Stimulated activated CD4-positive, alpha-beta T cell treated with anti-CD3 and anti-CD28 coated beads, Interleukin-12 subunit alpha, Interleukin-12 subunit beta, amount 100 ng/mL, for 4 hours (primary cell): ENCODE measurements around the gene VGLL4.
"Not testable (repeated sequence)": the region's sequence is repeated elsewhere in the genome, so short reads cannot be mapped to it uniquely, and the experiment has no call there.

Experiments used
- DNase-seq: peaks from one replicate; pipeline ENCODE4 v3.0.0-alpha.2; 2020

VGLL4 gene

DNA sequence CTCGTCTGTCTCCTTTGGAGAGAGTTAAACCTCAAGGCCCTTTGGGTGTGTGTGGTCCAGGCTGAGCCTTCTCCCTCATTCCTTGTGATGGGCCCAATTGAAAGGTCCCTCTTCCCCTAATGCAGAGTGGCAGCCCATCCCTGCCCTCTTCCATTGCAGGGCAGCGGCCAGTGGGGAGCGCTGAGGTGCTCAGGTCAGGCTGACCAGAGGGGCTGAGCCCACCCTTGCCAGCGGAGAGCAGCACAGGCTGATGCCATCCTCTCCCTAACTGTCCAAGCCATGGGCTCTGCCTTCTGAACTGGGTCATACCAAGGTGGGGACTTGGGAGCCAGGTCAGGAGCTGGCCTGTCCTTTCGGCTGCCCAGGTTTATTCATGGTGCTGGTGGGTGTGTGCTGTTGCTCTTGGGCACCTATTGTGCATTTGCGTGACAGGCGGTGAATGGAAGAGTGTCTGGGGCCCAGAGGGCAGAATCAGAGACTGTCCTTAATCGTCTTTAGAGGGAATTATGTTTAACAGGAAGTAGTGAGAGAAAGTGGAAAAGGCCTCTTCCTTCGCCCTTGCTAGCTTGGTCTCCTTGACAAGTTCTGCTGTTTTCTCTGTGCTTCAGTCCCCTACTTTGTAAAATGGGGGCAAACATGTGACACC is 96.9 kb downstream of the VGLL4 start:
- no peak for DNase-seq

DNA sequence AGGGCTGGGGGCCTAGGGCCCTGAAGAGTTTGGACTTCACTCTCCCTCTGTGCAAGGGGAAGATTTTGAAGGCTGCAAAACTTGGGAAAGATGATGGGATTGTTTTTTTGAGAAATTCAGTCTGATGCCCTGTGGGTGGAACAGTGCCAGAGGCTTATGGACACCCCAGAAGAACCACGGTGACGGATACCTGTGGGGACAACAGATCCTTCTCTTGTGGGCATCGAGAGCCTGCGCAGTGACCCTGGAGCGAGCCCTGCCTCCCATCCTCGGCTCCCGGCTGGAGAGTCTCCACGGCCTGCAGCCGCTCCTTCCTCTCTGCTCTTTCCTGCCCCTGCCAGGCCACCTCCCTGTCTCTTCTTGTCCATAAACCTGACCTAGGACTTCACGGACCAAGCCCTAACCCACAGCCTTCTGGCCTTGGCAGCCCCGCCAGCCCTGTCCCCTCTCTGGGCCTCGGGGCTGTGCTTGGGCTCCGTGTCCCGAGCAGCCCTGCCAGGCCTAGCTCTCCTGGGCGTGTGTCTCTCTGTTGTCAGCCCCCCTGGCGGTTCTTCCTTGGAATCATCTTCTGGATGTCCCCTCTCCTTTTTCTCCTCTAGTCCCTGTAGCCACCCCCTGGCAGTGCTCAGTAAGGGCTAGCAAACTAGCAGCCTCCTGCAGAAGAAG is 98.4 kb downstream of the VGLL4 start:
- no peak for DNase-seq

DNA sequence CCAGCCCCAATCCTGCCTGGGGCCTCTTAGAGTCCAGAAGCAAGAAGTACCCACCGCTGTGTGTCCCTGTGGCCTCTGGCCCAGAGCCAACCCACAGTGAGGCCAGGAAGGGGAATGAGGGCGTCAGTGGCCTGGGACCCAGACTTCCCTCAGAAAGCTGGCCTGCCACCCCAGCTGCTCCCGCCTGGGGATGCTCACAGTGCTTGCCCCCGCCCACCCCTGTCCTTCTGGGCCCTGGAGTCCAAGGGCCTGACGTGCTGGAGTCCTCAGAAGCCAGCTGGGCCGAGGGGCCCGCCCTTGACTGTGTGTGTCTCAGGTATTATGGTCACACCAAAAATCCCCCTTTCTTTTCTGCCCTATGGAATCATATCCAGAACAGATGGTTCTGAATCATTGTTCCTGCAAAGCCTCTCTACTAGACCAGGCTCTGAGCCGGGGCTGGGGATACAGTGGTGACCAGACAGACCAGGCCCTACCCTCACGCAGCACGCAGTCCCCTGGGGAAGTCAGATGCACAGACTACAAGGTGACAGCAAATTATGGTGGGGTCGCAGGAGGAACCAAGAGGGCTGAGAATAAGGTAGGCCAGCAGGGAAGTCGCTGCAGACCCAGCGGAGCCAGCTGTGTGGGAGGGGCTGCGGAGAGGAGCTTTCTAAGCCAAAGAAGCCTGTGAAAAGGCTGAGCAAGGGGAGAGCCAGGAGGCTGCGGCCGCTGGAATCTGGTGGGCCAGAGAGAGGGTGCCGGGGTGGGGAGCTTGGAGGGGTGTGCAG is 99.1 kb downstream of the VGLL4 start:
- DNase-seq, result no peak

DNA sequence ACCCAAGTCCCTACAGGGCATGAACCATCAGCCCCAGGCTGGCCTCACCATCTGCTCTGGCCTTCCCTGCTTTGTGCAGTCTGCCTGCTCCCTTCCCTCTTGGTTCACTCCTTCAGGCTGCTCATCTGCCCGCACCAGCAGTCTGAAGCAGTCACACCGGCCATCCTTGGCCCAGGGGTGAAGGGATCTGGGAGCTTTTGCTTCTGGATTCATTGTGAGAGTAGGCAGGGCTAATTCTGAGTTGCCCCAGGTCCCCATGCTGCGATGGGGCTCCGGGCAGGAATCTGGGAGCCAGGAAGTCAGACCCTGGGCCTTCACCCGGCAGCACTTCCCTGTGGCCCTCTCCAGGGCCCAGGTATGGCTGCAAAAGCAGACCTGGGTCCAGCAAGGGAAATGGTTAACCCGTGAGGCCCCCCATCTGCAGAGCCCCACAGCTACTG is 99.7 kb downstream of the VGLL4 start:
- no peak for DNase-seq

DNA sequence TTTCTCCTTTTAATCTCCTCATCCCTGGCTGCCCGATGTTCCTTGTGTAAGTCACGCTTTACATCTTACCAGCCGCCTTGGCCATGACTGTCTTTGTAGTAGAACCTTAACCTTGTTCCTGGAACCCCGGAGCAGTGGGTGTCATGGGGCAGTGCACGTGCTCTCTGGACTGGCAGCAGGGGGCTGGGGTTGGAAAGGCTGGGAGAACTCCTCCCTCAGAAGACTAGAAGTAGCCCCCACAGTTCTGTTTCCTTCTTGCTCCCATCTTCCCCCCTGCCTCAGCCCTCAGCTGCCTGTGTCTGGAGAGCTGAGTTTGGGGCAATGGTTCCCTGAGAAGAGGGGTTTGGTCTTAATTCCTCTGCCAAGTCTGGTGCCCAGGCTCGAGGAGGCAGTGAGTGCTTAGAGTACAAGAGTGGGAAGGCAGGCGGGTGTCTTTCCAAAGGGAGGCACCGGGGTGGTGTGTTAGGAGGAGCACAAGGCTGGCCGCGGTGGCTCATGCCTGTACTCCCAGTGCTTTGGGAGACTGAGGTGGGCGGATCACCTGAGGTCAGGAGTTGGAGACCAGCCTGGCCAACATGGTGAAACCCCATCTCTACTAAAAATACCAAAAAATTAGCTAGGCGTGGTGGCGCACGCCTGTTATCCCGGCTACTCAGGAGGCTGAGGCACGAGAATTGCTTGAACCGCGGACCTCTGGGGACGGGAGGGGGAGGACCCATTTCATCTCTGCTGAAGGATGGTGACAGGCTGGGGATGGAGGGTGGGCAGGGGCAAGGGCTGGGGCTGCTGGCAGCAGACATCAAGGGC is 100.4 kb downstream of the VGLL4 start:
- no peak for DNase-seq

DNA sequence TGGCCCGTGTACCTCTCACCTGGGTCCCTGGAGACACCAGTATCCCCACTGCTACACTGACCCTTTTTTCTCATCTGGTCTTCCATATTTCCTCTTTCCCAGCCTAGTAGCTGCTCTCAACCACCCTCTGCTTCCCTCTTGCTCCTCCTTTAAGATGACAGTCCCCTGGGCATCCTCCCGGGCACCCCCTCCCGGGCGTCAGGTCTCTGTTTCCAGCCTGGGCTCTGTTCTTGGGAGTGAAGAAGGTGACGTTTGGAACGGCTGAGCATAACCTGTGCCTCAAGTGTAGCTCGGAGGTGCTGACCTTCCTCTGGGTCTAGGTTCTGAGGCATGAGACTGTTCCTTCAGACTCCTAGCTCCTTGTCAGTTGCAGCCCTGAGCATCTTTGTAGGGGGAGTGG is 101.2 kb downstream of the VGLL4 start:
- DNase-seq, result no peak

DNA sequence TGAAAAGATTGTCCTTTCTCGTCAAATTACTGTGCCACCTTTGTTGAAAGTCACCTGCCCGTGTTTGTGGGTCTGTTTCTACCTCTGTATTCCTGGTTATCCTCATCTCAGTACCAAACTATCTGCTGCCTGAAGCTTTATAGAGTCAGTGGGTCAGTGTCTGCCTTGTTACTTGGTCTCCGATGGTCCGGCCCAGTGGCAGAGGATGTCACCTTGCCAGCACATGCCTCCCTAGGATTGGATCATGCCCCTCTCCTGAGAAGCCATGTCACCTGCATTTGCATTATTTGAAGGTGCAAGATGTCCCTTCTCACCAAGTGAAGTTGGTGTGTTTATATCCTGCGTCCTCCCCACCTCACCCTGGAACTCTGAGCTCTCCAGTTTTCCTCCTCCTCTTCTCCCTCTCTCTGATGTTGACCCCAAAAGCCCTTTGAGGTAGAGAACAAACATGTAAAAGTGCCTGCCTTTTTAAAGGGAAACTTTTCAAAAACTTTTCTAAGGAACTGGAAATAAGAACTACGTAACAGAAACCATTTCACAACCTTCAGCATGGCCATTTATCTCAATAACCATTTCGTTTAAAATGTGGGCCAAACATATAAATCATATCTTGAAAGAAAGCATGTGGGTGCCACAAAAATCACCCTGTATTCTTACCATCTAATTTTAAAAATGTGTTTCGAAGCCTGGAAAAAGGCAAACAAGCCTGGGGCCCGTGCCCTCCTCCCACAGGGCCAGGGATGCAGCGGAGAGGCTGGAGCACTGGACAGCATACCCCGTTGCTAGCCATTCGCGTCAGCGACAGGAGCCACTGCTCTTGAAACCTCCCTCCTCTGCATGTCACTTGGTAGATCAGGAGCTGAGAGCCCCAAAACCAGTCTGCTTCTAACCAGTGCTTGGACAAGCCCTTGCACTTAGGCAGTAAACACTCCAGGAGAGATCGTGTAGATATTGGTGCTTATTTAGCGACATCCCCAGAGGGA is 102.1 kb downstream of the VGLL4 start:
- no peak for DNase-seq

DNA sequence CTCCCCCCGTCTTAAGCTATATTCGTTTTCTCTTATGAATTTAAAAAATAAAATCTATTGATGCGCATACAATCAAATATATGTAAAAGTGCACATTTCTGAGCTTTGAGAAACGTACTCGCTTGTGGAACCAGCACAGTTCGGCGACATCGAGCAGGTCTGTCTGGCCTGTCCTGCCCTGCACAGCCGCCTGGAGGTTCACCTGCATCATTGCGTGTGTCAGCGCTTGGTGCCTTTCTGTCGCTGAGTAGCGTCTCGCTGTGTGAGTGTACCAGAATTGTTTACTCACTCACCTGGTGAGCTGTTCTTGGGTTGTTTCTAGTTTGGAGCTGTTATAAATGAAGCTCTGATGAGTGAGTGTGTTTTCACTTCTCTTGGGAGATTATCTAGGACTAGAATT is 104.0 kb downstream of the VGLL4 start:
- no peak for DNase-seq

DNA sequence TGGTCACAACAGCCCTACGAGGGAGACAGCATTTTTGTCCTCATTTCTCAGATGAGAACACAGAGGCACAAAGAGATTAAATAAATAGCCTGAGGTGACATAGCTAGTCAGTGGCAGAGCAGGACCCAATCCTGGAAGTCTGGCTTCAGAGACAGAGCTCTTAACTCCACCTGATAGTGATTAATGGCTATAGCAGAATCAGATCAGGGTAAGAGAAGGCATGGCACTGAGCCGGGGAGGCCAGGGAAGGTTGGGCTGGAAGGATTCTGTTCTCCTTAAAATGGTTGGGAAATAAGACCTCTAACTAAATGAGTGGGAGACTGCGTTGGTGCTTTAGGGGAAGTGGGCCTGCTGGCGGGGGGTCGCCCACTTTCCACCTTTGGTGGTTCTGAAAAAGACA is 104.5 kb downstream of the VGLL4 start:
- no peak for DNase-seq

DNA sequence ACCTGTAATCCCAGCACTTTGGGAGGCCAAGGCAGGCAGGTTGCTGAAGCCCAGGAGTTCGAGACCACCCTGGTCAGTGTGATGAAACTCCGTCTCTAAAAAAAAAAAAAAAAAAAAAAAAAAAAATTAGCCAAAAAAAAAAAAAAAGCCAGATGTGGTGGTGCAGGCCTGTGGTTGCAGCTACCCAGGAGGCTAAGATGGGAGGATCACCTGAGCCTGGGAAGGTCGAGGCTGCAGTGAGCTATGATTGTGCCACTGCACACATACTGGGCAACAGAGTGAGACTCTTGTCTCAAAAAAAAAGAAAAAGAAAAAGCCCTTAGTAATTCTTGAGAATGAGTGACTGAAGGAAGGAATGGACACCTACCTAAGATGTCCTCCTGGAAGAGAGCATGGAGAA is 105.1 kb downstream of the VGLL4 start:
- no peak for DNase-seq

DNA sequence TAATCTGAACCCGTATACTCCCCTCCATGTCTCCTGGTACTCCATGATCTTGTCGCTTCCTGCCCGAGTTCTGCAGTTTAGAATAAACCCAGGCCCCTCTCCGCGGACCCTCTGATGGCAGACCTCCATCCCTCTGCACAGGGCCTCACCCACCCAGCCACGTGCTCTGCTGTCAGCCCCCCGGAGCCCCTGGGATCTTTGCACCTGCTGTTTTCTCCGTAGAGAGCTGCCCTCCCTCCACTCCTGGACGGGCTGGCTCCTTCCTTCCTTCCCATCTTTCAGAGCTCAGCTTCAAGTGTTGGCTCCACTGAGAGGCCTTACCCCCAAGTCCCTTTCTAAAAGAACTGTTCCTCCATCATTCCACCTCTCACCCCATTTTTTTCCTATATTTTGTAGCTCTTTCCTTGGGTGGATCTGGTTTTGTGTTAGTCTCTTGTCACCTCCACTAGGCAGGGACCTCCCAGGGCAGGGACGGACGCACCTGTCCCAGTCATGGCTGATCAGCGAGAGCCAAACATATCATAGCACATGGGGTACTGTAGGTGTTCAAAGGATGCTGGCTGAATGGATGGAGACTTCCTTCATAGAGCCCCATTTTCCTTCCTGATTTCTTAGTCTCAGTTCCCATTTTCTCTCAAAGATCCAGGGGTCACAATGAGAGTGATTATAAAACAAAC is 106.6 kb downstream of the VGLL4 start:
- no peak for DNase-seq

DNA sequence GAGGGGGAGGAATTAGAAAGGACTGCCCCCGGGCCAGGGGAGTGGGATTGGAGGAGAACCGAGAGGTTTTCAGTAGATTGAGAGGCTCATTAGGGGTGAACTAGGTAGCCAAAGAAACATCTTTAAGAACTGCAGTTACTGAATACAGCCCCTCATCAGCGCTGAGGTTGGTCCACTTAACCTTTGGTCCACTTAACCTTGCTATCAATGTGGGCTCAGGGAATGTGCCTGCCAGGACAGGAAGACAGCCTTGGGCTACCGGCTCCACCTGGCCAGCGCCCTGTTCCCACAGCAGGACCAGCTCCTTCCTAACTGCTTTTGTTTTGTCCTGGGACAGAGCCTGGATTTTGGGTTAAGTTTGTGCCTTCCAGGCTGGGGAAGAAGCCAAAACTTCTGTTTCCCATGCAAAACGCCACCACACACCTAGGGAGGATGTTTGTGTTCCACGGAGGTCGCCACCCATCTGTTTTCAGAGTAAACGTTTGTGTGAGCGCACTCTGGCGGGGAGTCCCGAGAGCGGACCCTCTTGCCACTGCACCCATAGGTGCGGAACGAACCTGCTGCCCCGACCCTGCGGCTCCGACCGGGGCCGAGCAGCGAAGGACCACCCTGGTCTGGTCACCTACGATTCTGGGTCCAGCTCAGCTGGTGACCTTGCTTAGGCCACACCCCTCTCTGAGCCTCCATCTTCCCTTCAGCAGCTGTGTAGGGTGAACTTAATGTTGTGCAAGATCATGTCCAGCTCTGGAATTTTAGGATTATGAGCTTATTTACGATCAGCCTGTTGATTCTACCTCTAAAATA is 107.4 kb downstream of the VGLL4 start:
- DNase-seq, result no peak

DNA sequence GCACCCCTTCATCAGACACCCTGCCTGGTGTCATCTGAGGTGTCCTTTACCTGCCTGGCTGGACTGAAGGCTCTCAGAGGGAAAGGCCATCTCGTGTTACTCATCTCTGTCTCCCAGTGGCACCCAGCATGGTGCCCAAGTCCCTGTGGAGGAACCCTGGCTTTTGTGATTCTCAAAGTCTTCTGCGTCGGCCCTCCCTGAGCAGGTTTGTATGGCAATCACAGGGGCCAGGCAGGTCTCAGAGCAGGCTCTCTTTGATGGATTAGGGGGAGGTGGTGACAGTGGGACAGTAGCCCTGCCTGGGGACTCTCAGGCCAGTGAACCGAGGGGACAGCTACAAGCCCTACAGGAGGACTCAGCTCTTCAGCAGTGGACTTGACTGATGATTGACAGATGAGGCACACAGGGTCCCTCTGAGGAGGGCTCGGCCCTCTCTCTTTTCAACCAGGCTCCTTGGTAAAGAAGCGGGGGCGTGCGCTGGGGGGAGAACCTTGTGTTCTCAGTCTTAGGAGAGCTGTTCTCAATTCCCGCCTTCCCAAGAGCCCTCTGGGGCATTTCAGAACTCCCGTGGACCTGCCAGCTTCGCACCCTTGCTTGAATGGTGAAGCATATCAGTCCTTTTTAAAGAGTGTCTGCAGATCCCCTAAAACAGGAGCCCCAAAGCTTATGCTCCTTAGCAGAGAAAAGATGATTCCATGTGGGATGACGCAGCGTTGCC is 108.3 kb downstream of the VGLL4 start:
- no peak for DNase-seq

DNA sequence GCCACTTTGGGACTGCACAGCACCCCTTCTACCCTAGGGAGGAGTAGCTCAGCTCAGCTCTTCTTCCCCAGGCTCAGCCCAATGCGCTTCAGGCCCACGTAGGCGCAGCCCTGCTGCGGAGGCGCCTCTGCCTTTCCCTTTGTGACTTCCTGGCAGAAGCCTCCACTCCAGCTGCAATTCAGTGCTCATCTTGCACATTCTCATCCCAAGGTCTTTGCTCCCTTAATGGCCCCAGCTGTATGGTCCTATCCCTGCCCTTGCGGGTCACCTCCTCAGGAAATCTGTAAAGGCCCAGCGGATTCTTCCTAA is 109.0 kb downstream of the VGLL4 start:
- no peak for DNase-seq

DNA sequence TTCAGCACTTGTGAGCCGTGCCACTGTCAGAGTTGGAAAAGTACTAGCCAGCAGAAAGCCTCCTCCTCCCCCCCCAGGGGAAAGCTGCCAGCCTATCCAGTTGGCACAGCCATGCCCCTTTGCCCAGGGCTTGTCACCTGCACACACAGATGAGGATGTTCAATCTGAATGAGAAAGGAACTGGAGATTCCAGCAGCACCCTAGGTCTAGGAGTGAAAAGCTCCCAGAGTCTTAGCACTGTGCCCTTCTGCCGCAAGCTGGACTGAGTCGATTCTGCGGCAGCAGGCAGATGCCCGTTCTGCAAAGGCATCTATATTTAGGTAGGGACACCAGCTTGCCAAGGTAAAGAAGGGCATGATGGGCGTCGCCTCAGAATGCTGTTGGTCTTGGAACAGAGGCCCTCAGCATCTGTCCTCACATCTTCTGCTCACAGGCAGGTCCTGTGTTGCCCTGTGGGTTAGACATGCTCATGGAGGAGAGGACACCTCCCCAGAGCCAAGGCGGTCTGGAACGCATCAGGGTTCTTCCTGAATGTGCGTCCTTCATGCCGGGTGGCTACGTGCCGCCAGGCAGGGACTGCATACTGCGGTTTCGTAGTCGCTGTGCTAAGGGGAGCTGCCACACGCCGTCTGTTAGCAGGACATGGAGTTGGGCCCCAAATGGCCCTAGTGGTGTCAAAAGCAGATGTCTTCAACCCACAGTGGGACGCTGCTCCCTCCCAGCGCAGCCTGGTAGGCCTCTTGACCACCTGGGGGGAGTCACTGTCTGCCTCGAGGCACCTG is 109.5 kb downstream of the VGLL4 start:
- DNase-seq, result no peak

DNA sequence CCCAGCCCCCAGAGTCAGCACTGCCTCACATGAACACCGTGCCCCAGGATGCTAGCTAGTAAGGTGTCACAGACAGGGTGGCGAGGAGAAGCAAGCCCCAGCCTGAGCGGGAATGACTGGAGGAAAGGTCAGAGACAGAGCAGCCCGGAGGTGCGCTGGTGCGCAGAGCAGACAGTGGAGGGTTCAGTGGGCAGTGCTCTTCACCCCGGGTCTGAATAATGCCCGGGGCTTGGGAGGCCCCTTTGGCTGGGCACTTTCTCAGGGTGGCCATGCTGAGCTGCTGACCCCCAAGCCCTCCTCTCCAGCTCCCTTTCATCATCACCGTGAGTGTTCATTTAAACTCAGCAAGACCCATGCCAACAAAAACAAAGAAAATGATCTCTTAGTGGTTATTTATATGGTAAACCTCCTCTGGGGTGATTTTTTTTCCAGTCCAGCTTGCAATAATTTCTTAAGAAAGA is 110.8 kb downstream of the VGLL4 start:
- no peak for DNase-seq

DNA sequence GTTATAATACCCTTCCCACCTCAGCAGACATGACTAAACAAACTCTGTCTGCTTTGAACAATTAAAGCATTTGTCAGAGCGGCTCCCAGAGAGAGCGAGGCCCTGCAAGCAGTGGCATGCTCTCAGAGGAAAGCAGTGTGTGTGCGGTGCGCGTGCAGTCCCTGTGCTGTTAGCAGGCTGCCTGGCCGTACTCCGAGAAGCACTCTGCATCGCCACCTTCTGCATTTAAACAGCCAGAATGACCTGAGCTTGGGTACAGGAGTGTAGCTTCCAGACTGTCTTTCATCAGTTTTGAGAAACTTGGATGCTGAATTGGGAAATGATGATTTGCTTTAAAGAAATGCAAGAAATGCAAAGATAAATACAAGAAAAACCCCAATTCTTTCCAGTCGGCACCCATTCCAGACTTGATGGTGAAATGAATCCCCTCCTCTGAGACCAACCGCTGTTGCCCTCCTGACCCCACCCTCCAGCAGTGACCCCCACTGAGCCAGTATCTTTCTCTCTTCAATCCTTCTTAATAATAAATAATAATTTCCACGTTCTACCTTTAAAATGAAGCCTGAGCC is 113.5 kb downstream of the VGLL4 start:
- DNase-seq, result no peak

DNA sequence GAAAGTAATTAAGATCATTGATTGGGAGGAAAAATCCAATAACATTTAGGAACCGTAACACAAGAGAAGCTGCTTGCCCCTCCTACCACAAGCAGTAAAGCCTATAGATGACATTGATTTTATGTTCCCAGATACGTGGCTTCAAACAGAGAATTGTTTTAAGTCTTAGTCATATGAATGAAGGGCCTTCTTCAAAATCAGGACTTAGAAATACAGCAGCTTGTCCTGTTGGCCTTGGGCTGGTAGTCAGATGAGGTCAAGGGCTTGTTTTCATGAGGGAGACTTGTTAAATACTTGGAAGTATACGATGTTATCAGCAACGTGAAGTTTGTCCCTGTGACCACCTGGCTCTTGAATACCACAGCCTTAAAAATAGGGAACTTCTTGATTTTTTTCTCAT is 114.4 kb downstream of the VGLL4 start:
- no peak for DNase-seq

DNA sequence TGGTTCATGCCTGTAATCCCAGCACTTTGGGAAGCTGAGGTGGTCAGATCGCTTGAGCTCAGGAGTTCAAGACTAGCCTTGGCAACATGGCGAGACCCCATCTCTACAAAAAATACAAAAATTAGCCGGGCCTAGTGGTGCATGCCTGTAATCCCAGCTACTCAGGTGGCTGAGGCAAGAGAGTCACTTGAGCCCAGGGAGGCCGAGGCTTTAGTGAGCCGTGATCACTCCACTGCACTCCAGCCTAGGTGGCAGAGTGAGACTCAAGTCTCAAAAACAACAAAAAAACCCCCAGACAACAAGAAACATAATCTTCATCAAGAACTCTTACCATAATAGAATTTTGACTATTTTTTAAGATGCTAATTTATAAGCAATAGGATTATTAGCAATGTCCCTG is 117.6 kb downstream of the VGLL4 start:
- not testable (repeated sequence) for DNase-seq
